ENCODE data around the gene TNFAIP1.

DNA sequence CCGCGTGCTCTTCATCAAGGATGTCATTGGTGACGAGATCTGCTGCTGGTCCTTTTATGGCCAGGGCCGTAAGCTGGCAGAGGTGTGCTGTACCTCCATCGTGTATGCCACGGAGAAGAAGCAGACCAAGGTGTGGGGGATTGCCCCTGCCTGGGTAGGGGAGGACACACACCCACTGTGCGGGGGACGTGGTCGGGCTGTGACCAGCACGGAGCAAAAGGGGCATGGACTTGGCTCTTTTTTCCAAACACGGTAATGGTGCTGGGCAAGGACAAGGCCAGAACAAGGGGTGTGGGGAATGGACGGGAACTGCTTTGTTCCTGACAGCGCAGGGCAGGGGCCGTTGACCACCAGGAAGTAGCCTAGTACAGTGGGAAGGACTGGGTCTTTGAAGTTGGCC, 6.8 kb downstream of the TNFAIP1 start:
- TF ChIP-seq POLR2A (IDR thresholded peaks at IDR 0.05; ENCODE audit: low read depth), result no peak
- TF ChIP-seq, protein P1, sequence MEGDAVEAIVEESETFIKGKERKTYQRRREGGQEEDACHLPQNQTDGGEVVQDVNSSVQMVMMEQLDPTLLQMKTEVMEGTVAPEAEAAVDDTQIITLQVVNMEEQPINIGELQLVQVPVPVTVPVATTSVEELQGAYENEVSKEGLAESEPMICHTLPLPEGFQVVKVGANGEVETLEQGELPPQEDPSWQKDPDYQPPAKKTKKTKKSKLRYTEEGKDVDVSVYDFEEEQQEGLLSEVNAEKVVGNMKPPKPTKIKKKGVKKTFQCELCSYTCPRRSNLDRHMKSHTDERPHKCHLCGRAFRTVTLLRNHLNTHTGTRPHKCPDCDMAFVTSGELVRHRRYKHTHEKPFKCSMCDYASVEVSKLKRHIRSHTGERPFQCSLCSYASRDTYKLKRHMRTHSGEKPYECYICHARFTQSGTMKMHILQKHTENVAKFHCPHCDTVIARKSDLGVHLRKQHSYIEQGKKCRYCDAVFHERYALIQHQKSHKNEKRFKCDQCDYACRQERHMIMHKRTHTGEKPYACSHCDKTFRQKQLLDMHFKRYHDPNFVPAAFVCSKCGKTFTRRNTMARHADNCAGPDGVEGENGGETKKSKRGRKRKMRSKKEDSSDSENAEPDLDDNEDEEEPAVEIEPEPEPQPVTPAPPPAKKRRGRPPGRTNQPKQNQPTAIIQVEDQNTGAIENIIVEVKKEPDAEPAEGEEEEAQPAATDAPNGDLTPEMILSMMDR (IDR thresholded peaks at IDR 0.05), result no peak
- no peak for TF ChIP-seq POLR2AphosphoS5 (IDR thresholded peaks at IDR 0.05)
- TF ChIP-seq EP300 (IDR thresholded peaks at IDR 0.05), result no peak
